CD4-positive, alpha-beta T cell treated with Interleukin-6 at 100 ng/mL for 8 hours (primary cell): Measurements from ENCODE around the gene LOC128125822.
A peak's percentile ranks its signal among the peaks of the same experiment; 100 is the strongest.
"Not testable (repeated sequence)": the region's sequence is repeated elsewhere in the genome, so short reads cannot be mapped to it uniquely, and the experiment has no call there.

Experiments
- DNase-seq: peaks from one replicate; pipeline ENCODE4 v3.0.0-alpha.2; 2020; ENCODE audit warnings: mixed read lengths, low spot score

LOC128125822 gene

DNA sequence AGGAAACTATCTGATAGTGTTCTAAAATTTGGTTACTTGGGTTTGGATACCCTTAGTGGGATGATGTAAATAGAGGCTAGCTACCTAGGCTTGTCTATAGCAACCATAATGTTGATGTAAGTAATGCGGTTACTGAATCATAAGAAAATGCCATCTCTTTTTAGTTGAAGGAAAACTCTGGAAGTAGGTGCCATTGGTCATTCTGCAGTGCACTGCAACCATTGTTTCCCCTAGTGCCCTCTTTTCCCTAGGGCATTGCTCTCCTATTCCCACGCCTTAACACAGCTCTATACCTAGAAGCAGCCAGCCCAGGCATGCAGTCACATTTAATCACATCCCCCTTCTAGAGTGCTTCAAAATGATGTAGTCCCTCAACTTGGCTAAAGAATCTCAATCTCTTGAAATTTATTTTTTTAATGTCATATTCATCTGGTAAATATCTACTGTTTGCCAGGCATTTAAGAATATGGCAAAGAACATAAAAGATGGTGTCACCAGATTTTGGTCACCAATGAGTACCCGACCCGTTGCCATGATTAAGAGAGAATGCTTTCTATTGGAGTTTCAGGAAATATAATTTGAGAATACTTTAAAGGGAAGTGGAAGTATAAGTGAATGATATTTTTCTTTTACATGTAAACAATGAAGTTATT is 10.4 kb downstream of the LOC128125822 start:
- no peak for DNase-seq

DNA sequence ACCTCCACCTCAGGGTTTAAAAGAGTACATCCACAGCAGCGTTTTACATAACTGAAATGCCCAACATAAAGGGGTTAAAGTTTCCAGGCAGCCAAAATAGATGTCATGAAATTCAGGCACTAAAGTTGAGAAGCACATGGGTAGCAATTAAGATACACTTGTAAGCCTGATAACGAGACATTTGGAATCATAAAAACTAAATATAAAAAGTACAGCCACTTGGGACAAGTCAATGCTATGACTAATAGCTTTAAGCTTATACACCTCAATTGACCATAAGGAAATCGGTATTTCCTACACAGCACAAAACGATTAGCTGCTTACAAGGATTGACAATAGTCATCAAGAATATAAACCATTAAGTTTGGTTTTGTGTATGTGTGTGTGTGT is 11.8 kb downstream of the LOC128125822 start:
- no peak for DNase-seq

DNA sequence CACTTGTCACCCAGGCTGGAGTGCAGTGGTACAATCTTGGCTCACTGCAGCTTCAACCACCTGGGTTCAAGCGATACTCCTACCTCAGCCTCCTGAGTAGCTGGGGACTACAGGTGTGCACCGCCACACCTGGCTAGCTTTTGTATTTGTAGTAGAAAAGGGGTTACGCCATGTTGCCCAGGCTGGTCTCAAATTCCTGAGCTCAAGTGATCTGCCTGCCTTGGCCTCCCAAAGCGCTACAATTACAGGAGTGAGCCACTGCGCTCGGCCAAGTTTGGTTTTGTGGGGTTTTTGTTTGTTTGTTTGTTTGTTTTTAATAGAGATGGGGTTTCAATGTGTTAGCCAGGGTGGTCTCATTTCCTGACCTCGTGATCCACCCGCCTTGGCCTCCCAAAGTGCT is 12.3 kb downstream of the LOC128125822 start:
- no peak for DNase-seq

DNA sequence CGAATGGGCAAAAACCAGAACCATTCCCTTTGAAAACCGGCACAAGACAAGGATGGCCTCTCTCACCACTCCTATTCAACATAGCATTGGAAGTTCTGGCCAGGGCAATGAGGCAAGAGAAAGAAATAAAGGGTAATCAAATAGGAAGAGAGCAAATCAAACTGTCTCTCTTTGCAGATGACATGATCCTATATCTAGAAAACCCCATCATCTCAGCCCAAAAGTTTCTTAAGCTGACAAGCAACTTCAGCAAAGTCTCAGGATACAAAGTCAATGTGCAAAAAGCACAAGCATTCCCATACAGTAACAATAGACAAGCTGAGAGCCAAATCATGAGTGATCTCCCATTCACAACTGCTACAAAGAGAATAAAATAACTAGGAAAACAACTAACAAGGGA is 13.4 kb downstream of the LOC128125822 start:
- DNase-seq, result not testable (repeated sequence)

DNA sequence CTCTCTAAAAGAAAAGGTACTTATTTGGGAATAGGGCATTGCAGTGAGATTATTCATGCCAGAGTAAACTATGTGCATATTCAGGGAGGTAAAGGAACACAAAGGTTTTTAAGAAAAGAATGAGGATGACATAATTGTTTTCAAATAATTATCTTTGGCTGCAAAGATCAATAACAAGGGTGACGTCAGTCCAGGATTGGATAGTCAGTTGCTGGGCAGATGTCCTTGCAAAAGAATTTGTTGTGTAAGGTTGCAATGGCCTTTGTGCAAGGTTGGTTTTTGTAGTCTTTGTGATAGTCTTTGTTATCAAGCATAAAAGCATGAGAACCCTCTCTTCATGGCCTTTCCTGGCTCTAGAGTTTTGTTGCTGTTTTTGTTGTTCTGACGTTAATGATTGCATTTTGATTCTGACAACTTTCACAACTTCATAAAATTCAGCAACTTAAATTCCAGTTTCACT is 17.7 kb downstream of the LOC128125822 start:
- DNase-seq, result no peak

DNA sequence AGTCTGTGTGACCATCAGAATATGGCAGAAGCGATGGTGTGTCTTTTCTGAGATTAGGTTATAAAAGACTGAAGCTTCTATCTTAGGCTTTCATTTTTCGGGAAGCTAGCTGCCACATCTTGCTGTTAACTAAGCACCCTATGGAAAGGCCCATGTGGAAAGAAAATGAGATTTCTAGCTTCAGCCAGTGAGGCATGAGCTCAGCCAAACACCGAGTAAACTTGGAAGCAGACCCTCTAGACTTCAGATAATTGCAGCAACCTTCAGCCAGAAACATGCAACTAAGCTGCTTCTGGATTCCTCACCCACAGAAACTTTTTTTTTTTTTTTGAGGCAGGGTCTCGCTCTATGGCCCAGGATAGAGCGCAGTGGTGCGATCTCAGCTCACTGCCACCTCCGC is 20.6 kb downstream of the LOC128125822 start:
- DNase-seq, result no peak

DNA sequence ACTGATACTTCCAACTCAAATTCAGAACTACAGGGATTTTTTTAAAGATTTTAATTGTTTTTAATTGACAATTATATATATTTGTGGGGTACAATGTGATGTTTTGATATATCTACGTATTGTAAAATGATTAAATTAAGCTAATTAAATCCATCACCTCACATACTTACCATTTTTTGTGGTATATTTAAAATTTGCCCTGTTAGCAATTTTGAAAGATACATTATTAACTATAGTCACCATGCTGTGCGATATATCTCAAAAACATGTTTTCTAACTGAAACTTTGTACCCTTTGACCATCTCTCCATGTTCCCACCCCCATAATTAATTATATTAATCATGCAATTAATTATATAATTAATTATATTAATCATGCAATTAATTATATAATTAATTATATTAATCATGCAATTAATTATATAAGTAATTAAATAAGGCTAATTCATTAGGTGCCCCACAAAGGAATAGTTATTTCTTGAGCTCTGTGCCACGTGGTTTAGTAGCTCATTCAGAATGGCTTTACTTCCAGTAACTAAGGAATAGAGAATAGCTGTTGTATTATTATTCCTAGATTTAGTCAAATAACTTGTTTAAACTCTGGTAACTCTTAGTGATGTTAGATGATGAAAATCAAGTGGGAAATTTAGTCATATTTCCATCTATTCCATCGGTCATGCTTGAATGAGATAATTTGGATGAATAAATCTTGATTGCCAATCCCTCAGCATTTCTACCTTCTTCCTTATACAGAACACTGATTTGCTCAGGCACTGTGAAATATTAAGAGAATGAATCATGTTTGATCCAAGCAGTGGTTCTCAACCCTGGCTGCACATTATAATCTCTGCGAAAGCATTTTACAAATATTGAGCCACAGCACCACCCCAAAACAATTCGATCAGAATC is 25.1 kb downstream of the LOC128125822 start:
- no peak for DNase-seq

DNA sequence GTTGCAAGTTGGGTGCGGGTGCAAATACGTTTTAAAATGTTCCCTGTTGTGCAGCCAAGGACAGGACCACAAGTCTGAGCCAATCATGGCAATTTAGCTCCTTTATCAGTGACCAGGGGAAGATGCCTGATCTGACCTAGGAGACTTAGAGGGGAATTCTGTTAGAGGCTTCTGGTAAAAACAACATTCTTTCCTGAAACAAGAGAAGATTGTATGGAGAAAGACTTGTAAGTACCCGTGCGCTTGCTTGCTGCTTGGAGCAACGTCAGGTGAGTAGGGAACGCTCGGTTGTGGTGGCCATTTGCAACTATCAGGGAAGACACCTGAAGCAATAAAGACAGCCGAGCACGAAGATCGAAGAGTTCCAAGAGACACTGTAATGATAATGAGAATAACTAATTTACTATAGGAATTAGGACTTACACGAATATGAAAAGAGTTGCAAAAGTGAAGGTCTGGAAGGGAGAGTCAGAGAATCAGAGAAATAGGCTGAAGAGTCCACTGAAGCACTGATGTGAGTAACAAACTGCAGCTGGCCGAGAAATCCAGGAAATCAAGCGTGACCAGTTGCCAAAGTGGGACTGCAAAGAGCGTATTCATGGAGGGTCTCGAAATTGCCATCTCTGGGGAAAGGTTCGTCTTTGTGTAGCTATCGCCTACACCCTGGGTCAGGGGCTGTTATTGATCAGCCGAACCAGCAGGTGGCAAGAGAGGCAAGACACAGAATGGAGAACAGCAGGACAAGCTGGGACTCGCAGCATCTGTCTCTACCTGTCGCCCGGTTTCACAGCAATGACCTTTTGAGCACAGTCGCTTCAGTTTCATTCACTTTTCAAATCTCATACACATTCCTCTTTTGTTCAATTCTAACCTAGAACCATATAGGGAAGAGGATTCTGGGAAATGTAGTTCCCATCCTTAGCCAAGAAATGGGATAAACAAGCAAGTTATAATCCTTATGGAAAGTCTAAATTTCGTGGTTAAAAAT is 26.1 kb downstream of the LOC128125822 start:
- peak; percentile 80 for DNase-seq

DNA sequence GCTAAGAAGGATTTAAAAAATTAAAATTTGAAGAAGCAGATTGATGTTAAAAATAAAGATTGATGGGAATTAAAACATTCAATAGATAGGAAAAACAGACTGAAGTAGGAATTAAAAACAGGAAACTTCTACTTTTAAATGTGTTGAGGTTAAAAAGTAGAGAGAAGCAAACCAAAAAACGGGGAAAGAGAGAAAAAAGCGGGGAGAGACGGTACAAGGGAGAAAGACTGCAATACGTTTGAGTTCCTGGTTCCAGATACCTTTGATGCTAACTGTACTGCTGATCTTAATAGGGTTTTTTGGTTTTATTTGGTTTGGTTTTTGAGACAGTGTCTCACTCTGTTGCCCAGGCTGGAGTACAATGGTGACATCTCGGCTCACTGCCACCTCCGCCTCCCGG is 27.0 kb downstream of the LOC128125822 start:
- DNase-seq, result no peak

DNA sequence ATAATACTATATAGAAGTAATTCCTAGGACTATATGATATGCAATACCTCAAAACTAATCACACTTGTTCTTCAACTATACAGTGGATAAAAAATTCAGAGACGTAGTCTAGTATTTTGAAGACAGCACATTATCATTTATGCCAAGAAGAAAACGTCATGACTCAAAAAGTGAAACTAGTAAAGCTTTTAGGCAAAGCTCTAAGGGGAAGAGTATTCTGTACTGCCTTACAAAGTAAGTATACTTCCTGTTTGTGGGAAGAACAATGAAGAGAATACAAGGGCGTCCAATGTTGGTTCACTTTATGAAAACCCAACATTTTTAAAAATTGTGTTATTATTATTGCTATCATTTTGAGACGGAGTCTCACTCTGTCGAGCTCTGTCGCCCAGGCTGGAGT is 27.9 kb downstream of the LOC128125822 start:
- no peak for DNase-seq

DNA sequence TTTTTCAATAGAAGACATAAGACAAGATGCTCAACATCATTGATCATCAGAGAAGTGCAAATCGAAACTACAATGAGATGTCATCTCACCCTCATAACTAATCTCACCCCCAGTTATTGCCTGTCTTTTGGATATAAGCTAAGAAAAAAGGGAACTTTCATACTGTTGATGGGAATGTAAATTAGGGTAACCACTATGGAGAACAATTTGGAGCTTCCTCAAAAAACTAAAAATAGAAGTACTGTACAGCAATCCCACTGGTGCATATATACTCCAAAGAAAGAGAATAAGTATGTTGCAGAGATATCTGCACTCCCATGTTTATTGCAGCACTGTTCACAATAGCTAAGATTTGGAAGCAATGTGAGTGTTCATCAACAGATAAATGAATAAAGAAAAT is 37.0 kb downstream of the LOC128125822 start:
- no peak for DNase-seq

DNA sequence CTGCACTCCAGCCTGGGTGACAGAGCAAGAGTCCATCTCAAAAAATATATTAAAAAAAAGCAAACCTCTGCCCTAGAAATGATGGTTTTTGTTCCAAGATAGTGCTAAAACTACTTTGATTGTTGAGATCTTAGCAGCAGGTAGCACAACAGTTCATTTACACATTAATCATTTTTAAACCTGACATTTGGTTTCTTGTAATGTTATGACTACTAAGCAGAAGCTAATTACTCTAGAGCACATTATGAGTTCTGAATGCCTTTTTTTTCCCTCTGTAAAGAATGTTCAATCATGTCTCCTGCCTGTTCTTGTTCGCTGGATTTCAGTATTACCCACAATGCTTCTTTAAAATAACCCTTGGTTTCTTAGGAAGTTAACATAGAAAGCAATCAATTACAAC is 38.7 kb downstream of the LOC128125822 start:
- no peak for DNase-seq

DNA sequence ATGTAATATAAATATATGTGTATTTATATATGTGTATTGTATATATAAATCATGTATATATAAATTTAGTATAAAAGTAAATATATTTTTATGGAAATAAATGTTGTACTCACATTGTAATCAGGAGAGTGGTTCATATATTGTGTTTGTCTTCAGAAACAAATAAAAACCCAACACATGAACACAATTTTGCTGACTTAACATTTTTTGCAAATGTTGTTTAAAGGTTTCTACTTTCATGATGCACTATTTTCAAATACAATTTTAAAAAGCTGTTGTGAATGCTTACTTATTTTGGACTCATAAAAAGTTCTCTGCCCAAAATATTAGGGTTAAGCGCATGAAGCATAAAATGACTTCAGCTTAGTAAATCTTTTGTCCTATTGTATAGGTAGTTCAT is 39.3 kb downstream of the LOC128125822 start:
- no peak for DNase-seq

DNA sequence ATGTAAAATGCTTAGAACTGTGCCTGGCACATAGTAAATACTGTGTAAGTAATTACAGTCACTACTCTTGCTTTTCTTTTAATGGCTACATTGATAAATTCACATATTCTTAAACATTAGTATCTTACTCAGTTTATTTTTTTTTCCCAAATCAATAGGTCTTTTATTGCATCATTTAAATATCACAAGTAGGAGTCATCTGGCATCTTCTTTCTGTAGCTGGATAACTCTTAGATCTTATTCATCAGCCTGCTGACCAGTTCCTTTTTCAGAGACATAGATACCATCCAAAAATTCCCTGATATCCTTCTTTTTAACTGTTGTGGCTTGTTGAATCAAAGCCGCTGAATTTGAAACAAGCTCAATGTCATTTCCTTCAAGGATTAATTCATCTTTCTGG is 43.3 kb downstream of the LOC128125822 start:
- no peak for DNase-seq
